Activated T-cell treated with anti-CD3 and anti-CD28 coated beads for 48 hours (primary cell): ENCODE results near the gene BLOC1S4.
A peak's percentile ranks its signal among the peaks of the same experiment; 100 is the strongest.
"Not testable (repeated sequence)": the region's sequence is repeated elsewhere in the genome, so short reads cannot be mapped to it uniquely, and the experiment has no call there.

Source experiments
- DNase-seq: peaks from one replicate; pipeline ENCODE4 v3.0.0-alpha.2; 2020; ENCODE audit warnings: low read depth

The BLOC1S4 gene, protein sequence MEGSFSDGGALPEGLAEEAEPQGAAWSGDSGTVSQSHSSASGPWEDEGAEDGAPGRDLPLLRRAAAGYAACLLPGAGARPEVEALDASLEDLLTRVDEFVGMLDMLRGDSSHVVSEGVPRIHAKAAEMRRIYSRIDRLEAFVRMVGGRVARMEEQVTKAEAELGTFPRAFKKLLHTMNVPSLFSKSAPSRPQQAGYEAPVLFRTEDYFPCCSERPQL

DNA sequence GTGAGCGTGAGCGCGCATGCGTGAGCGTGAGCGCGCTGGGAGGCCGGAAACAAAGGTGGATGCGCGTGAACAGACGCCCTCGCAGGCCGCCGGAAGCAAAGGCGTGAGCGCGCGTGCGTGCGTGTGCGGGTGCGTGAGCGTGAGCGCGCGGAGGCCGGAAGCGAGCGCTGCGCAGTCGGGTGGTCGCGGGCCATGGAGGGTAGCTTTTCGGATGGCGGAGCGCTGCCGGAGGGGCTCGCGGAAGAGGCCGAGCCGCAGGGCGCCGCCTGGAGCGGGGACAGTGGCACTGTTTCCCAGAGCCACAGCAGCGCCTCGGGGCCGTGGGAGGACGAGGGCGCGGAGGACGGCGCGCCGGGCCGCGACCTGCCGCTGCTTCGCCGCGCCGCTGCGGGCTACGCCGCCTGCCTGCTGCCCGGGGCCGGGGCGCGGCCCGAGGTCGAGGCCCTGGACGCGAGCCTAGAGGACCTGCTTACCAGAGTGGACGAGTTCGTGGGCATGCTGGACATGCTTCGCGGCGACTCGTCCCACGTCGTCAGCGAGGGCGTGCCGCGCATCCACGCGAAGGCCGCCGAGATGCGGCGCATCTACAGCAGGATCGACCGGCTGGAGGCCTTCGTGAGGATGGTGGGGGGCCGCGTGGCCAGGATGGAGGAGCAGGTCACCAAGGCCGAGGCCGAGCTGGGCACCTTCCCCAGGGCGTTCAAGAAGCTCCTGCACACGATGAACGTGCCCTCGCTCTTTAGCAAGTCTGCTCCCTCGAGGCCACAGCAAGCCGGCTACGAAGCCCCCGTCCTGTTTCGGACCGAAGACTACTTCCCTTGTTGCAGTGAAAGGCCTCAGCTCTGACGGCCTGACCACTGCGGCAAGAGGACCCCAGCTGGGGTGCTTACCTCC is at the start of gene BLOC1S4:
BLOC1S4 (plus strand) TSS at position 157 of the 894 bp plus-strand sequence; CDS start at position 193, 36 bp downstream.
- peak; percentile 88 for DNase-seq

DNA sequence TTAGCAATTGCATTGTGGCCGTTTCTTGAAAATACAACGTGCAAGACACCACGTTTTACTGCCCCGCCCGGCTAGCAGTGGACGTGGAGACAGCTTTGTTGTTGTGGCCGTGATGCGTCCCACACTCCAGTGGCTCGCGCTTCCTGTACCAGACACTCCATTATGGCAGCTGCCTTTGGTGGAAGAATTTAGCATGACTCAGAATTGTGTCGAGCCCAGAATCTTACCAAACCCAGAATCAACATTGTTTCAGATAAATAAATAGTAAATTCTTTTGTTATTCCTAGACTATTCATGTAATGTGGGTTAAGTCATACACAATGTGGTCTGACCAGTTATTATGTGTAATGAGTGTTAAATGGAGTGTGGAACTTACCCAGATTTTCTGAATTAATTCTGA is 47.6 kb upstream of the BLOC1S4 start:
- DNase-seq, result no peak

DNA sequence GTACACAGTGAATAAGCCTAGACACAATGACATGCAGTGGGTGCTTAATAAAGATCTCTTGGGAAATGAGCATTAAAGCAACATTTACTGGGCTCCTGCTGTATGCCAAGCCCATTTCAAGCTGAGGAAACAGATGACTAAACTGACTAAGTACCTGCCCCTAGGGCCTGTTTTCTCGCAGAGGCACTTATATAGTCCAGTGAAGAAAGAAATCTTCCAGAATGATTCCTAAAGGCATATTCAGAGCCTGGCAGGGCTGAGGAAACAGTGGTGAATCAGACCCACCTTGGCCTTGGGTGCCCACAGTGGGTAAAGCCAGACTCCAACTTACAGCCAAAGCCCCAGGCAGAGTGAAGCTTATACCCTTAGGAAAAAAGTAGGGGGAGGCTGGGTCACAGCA is 44.3 kb upstream of the BLOC1S4 start:
- DNase-seq, result no peak

DNA sequence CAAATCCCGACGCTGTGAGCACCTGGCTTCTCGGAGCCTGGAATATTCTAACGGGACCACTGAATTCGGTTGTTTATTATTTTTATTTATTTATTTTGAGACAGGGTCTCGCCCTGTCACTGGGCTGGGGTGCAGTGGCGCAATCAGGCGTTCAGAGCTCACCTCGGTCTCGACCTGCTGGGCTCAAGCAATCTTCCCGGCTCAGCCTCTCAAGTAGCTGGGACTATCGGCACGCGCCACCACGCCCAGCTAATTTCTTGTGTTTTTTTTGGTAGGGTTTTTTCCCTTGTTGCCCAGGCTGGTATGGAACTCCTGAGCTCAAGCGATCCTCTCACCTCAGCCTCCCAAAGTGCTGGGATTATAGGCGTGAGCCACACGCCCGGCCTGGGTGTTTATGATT is 43.8 kb upstream of the BLOC1S4 start:
- DNase-seq, result no peak

DNA sequence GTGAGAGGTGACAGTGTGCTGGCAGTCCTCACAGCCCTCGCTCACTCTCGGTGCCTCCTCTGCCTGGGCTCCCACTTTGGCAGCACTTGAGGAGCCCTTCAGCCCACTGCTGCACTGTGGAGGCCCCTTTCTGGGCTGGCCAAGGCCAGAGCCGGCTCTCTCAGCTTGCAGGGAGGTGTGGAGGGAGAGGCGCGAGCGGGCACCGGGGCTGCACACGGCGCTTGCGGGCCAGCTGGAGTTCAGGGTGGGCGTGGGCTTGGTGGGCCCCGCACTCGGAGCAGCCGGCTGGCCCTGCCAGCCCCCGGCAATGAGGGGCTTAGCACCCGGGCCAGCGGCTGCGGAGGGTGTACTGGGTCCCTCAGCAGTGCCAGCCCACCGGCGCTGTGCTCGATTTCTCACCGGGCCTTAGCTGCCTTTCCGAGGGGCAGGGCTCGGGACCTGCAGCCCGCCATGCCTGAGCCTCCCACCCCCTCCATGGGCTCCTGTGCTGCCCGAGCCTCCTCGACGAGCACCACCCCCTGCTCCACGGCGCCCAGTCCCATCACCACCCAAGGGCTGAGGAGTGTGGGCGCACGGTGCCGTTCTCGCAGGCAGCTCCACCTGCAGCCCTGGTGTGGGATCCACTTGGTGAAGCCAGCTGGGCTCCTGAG is 43.3 kb upstream of the BLOC1S4 start:
- not testable (repeated sequence) for DNase-seq

DNA sequence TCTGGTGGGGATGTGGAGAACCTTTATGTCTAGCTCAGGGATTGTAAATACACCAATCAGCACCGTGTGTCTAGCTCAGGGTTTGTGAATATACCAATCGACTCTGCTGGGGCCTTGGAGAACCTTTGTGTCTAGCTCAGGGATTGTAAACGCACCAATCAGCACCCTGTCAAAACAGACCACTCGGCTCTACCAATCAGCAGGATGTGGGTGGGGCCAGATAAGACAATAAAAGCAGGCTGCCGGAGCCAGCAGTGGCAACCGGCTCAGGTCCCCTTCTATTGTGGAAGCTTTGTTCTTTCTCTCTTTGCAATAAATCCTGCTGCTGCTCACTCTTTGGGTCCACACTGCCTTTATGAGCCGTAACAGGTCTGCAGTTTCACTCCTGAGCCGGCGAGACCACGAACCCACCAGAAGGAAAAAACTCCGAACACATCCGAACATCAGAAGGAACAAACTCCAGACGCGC is 42.7 kb upstream of the BLOC1S4 start:
- DNase-seq, result peak; percentile 61

DNA sequence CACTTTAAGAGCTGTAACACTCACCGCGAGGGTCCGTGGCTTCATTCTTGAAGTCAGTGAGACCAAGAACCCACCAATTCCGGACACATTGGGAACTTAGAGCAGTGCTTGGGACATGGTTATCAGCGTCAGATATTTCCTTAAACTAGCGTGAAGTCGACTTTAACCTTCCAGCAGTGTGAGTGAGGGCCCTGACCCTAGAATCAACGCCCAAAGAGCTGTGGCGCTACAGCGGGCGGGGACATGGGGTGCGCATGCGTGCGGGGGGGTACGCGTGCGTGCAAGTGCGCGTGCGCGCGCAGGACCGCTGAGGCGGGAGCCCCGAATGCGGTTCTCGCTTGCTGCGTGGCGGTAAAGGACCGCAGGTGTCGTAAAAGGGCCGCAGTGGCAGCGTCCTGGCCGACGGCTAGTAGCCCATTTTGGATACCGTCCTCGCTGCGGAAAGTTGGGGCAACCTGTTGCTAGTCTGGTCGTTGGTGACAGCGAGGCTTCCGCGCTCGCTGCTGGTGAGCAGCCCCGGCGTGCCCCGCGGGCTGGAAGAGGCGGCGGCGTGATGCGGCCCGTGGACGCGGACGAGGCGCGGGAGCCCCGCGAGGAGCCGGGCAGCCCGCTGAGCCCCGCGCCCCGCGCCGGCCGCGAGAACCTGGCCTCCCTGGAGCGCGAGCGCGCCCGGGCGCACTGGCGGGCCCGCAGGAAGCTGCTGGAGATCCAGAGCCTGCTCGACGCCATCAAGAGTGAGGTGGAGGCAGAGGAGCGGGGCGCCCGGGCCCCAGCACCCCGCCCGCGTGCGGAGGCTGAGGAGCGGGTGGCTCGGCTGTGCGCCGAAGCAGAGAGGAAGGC is 42.1 kb upstream of the BLOC1S4 start:
- peak; percentile 92 for DNase-seq

DNA sequence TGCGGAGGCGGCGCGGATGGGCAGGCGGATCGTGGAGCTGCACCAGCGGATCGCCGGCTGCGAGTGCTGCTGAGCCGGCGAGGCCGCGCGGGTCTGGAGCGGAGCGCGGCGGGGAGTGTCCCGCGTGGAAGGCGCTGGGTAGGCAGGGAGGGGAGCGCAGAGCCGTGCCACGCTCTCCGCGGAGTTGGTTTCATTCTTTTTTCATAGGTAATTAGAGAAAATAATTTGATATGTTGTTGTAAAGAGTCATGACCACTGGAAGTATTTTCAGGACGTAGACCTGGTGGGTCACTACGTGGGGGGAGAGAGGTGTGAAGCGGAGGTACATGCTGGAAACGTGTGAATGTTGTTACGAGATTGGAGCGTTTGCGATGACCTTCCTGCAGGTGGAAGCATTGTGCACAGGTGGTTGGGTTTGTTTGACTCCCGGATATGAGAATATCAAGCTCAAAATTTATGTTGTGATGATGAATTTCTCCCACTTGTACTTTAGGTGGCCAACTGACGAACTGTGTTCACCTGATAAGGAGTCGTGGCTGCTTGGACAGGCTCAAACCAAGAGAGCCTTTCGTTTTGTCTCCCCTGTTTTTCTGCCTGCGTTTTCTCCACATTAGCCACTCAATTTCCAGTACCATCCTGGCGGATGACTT is 41.3 kb upstream of the BLOC1S4 start:
- no peak for DNase-seq

DNA sequence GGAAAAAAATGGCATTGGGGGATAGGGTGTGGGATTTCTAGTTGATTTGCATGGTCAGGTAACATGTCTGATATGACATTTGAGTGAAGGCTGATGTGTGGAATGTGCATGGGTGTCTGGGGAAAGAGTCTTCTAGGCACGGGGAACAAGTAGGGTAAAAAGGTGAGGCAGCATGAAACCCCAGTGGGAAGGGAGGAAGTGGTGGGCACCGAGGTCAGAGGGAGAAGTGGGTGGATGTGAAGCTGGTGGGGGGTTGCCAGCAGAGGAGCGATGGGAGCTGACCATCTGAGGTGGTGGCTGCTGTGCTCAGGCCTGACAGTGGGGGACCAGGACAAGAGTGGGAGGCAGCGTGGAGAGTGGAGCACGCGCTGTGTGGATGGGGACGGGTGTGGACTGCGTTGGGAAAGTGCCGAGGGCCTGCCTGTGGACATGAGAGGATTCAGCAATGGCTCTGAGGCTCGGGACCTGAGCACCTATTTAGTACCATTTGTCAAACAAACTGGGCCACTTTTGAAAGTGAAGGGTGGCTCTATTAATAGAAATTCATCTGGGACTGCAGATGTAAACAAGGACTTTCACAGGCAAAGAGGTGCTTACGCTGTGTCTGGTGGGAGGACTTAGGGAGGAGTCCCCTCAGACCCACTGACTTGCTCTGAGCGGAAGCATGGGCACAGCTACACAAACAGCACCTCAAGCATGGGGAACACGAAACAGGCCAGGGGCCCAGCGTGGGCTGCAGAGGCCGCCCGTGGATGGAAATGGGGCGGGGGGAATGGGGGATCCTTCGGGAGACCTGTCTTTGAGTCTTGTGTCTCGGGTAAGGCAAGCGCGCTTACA is 39.0 kb upstream of the BLOC1S4 start:
- no peak for DNase-seq

DNA sequence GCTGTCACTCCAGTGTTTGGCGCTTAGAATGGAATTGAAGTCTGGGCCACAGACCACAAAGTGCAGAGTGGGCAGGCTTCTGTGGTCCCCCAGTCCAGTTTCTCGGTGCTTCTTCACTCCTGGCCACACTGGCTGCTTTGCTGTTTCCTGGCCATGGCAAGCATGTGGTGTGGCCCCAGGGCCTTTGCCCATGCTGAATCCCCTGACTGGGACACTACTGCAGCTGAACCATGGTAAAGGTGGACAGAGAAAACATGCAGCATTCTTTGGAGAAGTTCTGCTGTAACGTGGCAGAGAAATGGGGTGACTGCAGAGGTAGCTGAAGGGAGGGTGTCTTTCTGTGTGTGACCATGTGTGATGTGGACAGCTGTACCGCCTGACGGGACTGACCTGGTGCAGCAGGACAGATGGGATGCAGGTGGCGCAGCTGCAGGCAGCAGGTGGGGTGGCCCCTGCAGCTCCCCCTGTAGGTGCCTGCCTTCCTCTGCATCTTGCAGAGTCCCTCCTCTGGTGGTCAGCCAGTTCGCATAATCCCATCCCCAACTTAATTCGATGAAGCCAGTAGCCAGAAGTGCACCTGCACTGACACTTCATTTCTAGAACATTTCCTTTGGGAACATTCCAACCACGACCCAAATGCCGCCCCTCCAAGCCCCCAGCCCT is 35.5 kb upstream of the BLOC1S4 start:
- no peak for DNase-seq

DNA sequence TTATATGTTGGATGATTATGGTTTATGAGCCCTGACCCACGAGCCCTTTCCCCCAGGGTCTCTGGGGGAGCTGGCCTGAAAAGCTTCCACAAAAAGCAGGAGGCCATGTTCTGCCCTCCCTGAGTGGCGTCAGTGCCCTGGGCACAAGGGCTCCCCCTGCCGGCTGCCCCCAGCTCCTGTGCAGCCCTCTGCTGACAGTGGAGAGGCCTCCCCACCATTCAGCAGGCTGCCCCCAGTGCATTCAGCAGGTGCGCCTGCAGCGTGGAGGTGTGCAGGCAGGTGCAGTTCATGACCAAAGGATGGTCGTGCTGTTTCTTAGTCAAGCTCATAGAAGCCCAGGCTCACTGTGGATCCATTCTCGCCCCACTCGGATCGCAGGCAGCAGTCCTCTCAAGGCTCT is 34.8 kb upstream of the BLOC1S4 start:
- DNase-seq, result no peak

DNA sequence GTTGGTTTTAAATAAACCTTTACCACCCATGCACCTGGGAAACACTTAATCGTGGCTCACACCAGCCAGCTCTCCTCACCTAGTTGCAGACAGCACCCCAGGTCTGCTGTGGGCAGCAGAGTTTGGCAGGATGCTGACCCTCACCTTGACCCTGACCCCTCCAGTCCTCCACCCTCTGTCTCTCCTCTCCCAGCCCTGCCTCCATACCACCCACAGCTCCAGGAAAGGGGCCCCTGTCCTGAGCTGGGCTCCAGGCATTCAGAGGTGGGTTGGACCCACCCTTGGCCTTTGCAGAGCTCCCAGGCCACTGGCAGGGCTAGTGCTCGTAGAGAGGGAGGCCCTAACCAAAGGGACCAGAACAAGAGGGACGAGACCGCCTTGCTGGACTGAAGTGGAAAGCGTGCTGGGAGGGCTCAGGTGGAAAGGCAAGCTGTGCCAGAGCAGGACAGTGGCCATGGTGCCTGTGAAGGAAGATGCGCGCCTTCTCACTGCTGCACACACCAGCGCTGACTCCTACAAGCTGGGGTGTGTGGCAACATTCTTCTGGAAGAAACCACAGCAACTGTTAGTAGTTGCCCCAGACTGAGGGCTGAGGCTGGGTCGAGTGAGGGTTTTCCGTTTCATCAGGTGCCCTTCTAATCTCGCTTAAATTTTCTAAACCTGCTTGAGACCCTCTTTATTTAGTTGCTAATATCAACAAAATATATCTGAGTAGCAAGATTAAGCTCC is 32.9 kb upstream of the BLOC1S4 start:
- no peak for DNase-seq

DNA sequence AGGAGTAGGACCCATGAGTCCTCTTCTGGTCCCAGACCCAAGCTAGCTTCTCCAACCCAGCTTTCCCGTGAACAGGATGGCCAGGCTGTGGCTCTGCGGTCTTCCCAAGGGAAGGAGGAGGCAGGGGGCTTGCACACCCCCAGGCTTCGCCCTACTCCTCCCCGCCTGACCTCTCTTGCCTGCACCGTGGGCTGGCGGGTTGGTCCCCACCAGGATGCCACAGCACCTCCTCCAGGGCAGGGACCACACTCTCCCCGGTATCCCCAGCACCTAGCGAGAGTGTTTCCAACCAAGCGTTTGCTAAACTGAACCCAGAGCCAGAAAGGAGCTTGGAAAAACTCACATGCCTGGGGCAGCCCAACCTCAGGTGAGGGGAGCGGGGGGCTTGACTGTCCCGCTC is 31.3 kb upstream of the BLOC1S4 start:
- no peak for DNase-seq

DNA sequence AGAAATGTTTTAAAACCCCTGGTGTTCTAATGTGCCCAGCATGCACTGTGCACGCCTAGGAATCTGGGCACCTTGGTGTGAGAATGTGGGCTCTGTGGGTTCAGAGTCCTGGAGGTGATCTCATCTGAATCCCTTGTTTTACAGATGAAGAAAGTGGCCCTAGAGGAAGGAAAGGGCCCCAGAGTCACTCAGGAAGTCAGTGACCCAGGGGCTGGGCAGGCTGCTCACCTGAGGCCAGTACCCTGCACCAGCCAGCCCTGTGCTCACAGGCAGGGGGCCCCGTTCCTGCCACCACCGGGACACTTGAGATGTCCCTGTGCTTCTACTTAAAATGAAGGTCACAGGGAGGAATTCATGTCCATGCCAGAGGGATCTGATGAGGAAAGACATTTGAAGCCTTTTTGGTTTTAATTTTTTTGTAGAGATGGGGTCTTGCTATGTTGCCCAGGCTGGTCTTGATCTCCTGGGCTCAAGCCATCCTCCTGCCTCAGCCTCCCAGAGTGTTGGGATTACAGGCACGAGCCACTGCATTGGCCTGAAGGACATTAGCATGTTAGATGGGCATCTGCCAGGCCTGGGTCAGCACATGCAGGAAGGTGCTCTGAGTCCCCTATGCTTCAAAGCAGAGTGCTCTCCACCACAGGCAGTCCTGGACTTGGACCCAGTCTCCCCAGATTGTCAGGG is 29.7 kb upstream of the BLOC1S4 start:
- no peak for DNase-seq

DNA sequence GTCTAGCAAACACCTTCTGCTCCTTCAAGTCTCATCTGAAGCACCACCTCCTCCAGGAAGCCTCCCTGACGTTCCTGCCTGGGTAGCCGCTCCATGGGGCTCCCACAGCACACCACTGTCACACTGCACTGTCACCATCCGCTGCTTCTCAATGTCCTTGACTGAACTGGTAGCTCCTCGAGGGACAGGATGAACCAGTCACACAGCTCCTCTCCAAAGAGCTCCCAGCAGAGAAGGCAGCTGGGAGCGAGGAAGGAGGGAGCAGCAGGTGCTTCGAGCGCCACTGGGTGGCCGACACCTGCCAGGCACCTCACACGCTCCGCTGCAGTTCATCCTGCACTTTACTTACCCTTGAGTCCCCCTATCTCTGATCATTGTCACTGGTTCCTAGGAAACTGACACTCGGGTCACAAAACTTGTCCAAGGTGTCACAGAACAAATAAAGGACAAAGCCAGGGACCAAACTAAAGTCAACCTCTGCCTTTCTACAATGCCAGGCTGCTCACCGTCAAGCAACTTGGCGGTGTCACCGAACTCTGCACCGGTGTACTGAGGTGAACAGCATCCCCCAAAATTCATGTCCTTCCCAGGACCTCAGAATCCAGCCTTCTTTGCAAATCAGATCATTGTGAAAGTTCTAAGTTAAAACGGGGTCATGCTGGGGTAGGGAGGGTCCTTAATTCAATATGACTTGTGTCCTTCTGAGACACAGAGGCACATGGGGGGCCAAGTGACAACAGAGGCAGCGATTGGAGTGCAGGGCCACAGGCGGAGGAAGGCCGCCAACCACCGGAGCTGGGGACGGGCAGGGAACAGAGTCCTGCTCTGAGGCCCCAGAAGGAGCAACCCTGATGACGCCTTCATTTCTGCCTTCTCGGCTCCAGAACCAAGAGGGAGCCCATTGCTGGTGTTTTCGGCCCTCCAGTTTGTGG is 27.8 kb upstream of the BLOC1S4 start:
- DNase-seq, result no peak

DNA sequence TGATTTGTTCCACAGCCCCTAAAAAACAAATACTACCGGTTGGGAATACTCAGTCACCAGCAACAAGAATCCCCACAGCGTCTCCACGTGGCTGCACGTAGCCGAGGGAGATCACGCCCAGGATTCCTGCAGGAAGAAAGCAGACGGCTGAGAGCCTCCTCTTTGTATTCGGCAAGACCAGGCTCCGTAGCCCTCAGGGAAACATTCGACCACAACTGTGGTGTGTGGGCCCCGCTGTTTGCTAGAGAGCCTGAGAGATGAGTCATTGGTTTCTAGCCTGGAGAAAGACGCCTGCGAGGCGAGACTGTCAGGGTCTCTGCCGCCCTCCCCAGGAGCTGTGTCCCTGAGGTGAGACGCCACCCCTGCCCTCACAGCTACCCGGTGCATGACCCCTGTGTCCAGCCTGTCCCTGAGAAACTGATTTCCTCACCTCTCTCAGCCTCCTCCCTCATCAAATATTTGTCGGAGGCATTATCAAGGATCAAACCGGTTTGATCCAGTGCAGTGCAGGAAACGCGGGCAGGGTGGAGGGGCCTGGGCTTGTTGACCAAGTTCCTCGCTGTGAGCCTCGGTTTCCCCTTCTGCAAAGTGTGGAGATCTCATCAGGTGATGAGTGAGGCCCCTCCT is 27.0 kb upstream of the BLOC1S4 start:
- DNase-seq, result peak; percentile 69

DNA sequence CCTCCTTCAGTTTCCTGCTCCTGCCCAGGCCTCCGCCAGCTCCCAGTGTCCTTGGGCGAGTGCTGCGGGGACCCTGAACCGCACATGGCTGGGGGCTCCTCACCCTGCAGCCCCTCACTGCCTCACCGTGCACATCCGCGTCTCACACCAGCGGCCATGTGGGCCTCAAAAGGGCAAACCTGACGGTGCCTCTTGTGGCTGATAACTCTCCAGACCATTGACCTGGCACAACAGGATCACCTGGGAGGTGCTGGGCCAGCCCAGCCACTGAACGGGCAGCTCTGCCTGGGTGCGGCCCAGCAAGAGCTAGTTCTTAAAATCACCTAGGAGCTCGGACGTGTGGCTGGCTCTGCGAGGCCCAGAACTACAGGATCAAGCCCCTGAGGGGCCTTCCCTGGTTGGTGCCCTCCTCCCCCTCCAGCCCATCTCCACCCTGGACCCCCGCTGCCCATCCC is 26.4 kb upstream of the BLOC1S4 start:
- DNase-seq, result no peak
